GM19452 (cell line): ENCODE results near the gene MREG.
A peak's percentile ranks its signal among the peaks of the same experiment; 100 is the strongest.

Source experiments
- ATAC-seq: cut with Tn5 transposase; IDR thresholded peaks from one replicate; pipeline ENCODE4 v1.9.1; 2021; ENCODE audit not compliant: unreplicated experiment

MREG gene

GRCh38 chr2:216013080-216013909, at the start of gene MREG:
MREG (minus strand) TSS chr2:216013551; CDS start chr2:216013327, 224 bp downstream.
- ATAC-seq, result peak; percentile 39

GRCh38 chr2:216059233-216059834, 46.0 kb upstream of the MREG start:
- no peak for ATAC-seq

GRCh38 chr2:216057688-216058193, 44.4 kb upstream of the MREG start:
- ATAC-seq, result peak; percentile 85

- peak; percentile 42 for ATAC-seq
These were observed 43.4 kb upstream of the MREG start for GRCh38 chr2:216056739-216057138.

GRCh38 chr2:216055680-216056079, 42.3 kb upstream of the MREG start:
- no peak for ATAC-seq

GRCh38 chr2:216052420-216052819, 39.1 kb upstream of the MREG start:
- no peak for ATAC-seq

- no peak for ATAC-seq
These were observed 38.0 kb upstream of the MREG start for GRCh38 chr2:216051350-216051749.

GRCh38 chr2:216049452-216049851, 36.1 kb upstream of the MREG start:
- ATAC-seq, result no peak

GRCh38 chr2:216047397-216047796, 34.0 kb upstream of the MREG start:
- no peak for ATAC-seq

GRCh38 chr2:216044883-216045486, 31.6 kb upstream of the MREG start:
- ATAC-seq, result peak; percentile 95

- no peak for ATAC-seq
These were observed 30.6 kb upstream of the MREG start for GRCh38 chr2:216043949-216044348.

- no peak for ATAC-seq
These were observed 28.1 kb upstream of the MREG start for GRCh38 chr2:216041438-216041837.

- no peak for ATAC-seq
These were observed 26.6 kb upstream of the MREG start for GRCh38 chr2:216039918-216040317.

- ATAC-seq, result no peak
These were observed 20.7 kb upstream of the MREG start for GRCh38 chr2:216034065-216034464.

GRCh38 chr2:216033403-216033802, 20.1 kb upstream of the MREG start:
- ATAC-seq, result no peak

GRCh38 chr2:216031960-216032689, 18.8 kb upstream of the MREG start:
- ATAC-seq, result peak; percentile 82

- no peak for ATAC-seq
These were observed 16.9 kb upstream of the MREG start for GRCh38 chr2:216030216-216030615.

- no peak for ATAC-seq
These were observed 16.2 kb upstream of the MREG start for GRCh38 chr2:216029416-216030129.

GRCh38 chr2:216024779-216025336, 11.5 kb upstream of the MREG start:
- no peak for ATAC-seq

GRCh38 chr2:216023055-216023648, 9.8 kb upstream of the MREG start:
- ATAC-seq, result peak; percentile 91
